ENCODE measurements around the gene CALML3.

Gene CALML3

GRCh38 chr10:5567477-5567876 lies 42.7 kb downstream of the CALML3 start:
- no peak for TF ChIP-seq CTCF (IDR thresholded peaks at IDR 0.05; ENCODE audit: insufficient read depth, low read depth, low read length, missing control alignments)
- no peak overlapping the region for H3K4me3 ChIP-seq (ENCODE audit: low read length)
- DNase-seq (ENCODE audit: low read depth): no peak

GRCh38 chr10:5568984-5569383 lies 44.2 kb downstream of the CALML3 start:
- no peak overlapping the region for H3K4me3 ChIP-seq (ENCODE audit: low read length)
- no peak for DNase-seq (ENCODE audit: low read depth)
- TF ChIP-seq CTCF (IDR thresholded peaks at IDR 0.05; ENCODE audit: insufficient read depth, low read depth, low read length, missing control alignments): no peak

- TF ChIP-seq CTCF (IDR thresholded peaks at IDR 0.05; ENCODE audit: insufficient read depth, low read depth, low read length, missing control alignments): no peak
- no peak overlapping the region for H3K4me3 ChIP-seq (ENCODE audit: low read length)
- no peak for DNase-seq (ENCODE audit: low read depth)
These were observed 44.8 kb downstream of the CALML3 start for GRCh38 chr10:5569568-5569967.

GRCh38 chr10:5570007-5570655 lies 45.4 kb downstream of the CALML3 start:
- no peak for TF ChIP-seq CTCF (IDR thresholded peaks at IDR 0.05; ENCODE audit: insufficient read depth, low read depth, low read length, missing control alignments)
- no peak overlapping the region for H3K4me3 ChIP-seq (ENCODE audit: low read length)
- DNase-seq (ENCODE audit: low read depth): no peak

GRCh38 chr10:5570979-5571810 lies 46.4 kb downstream of the CALML3 start:
- no peak overlapping the region for H3K4me3 ChIP-seq (ENCODE audit: low read length)
- DNase-seq (ENCODE audit: low read depth): no peak
- TF ChIP-seq CTCF (IDR thresholded peaks at IDR 0.05; ENCODE audit: insufficient read depth, low read depth, low read length, missing control alignments): no peak

- H3K4me3 ChIP-seq (ENCODE audit: low read length): no peak overlapping the region
- DNase-seq (ENCODE audit: low read depth): no peak
- TF ChIP-seq CTCF (IDR thresholded peaks at IDR 0.05; ENCODE audit: insufficient read depth, low read depth, low read length, missing control alignments): no peak
These were observed 47.1 kb downstream of the CALML3 start for GRCh38 chr10:5571826-5572225.
